OCI-LY1 (cell line): ENCODE measurements around the gene DEXI.

Experiments used
- H2AFZ ChIP-seq: fragments of 200-600 bp; sonication (generic), shearing (Covaris generic); 2 replicates; pipeline ENCODE4 v1.6.0; 2014; ENCODE audit warnings: antibody characterized with exemption, mild to moderate bottlenecking, low read length
- H3F3A ChIP-seq: fragments of 200-600 bp; sonication (generic), shearing (Covaris generic); 2 replicates; pipeline ENCODE4 v1.6.0; 2014; ENCODE audit warnings: mild to moderate bottlenecking, antibody characterized with exemption, low read length, moderate library complexity; ENCODE audit not compliant: insufficient read depth
- H3K27ac ChIP-seq: fragments of 200-600 bp; sonication (generic); 2 replicates; pipeline ENCODE4 v1.5.1; 2014; ENCODE audit warnings: low read length, mixed run types, mild to moderate bottlenecking, low read depth; ENCODE audit not compliant: poor library complexity, severe bottlenecking
- H3K27me3 ChIP-seq: fragments of 200-600 bp; sonication (generic); 2 replicates; pipeline ENCODE4 v1.6.0; 2014; ENCODE audit warnings: antibody characterized with exemption, mild to moderate bottlenecking, low read length, moderate library complexity; ENCODE audit not compliant: insufficient read depth
- H3K36me3 ChIP-seq: fragments of 200-600 bp; sonication (generic); 2 replicates; pipeline ENCODE4 v1.6.1; 2014; ENCODE audit warnings: mild to moderate bottlenecking, antibody characterized with exemption, low read length, moderate library complexity, mixed read lengths; ENCODE audit not compliant: insufficient read depth
- H3K4me1 ChIP-seq: fragments of 200-600 bp; sonication (generic); 2 replicates; pipeline ENCODE4 v1.5.1; 2014; ENCODE audit warnings: mild to moderate bottlenecking, low read length, moderate library complexity; ENCODE audit not compliant: insufficient read depth, severe bottlenecking
- H3K4me2 ChIP-seq: fragments of 200-600 bp; sonication (generic), shearing (Covaris generic); 2 replicates; pipeline ENCODE4 v1.6.1; 2014; ENCODE audit warnings: low read length
- H3K4me3 ChIP-seq: fragments of 200-600 bp; sonication (generic); 2 replicates; pipeline ENCODE4 v1.5.1; 2014; ENCODE audit warnings: low read length, low read depth, mild to moderate bottlenecking, mixed read lengths; ENCODE audit not compliant: poor library complexity, severe bottlenecking
- H3K79me2 ChIP-seq: fragments of 200-600 bp; shearing (Covaris generic); 2 replicates; pipeline ENCODE4 v1.6.1; 2016; ENCODE audit warnings: mixed run types, low read length, mixed read lengths; ENCODE audit not compliant: insufficient read depth
- H3K9ac ChIP-seq: fragments of 200-600 bp; sonication (generic), shearing (Covaris generic); 2 replicates; pipeline ENCODE4 v1.6.1; 2014; ENCODE audit warnings: mild to moderate bottlenecking, low read length, mixed read lengths
- H3K9me2 ChIP-seq: fragments of 200-600 bp; sonication (generic), shearing (Covaris generic); 2 replicates; pipeline ENCODE4 v1.6.1; 2014; ENCODE audit warnings: low read depth, mild to moderate bottlenecking, low read length, mixed read lengths
- H3K9me3 ChIP-seq: fragments of 200-600 bp; shearing (Covaris generic); 2 replicates; pipeline ENCODE4 v1.6.1; 2014; ENCODE audit warnings: low read length, mixed read lengths
- H4K20me1 ChIP-seq: fragments of 200-600 bp; sonication (generic), shearing (Covaris generic); 2 replicates; pipeline ENCODE4 v1.6.0; 2016; ENCODE audit warnings: mild to moderate bottlenecking, low read length; ENCODE audit not compliant: insufficient read depth
- EZH2 ChIP-seq: fragments of 200-600 bp; sonication (generic), shearing (Covaris generic); IDR thresholded peaks from 2 replicates; pipeline ENCODE4 v1.8.0; 2017; ENCODE audit warnings: borderline replicate concordance, mixed run types, mild to moderate bottlenecking, antibody characterized with exemption, low read length, moderate library complexity, mixed read lengths
- TF ChIP-seq, protein P1 (sequence below): fragments of 200-600 bp; sonication (generic), shearing (Covaris generic); IDR thresholded peaks from 2 replicates; pipeline ENCODE4 v1.5.1; 2017; ENCODE audit warnings: mild to moderate bottlenecking, antibody characterized with exemption, low read length, moderate library complexity, mixed read lengths

DEXI gene

DNA sequence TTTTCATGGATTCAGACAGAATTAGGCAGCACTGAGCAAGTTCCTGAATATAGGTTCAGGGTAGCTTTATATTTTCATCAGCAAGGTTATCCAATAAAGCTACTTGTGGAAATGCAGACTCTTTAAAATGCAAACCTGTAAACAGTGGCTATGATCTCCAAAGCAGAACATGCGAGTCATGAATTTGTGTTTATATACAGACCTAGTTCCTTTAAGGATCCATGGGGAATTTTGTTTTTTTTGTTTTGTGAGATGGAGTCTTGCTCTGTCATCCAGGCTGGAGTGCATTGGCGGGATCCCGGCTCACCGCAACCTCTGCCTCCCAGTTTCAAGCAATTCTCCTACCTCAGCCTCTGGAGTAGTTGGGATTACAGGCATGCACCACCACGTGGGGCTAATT is 16.9 kb upstream of the DEXI start:
- Histone ChIP-seq H3F3A (no peaks in the 10 kb centered on the region), H2AFZ (no peak overlapping the region), H3K4me3 (no peak overlapping the region), H3K9me3 (no peaks in the 10 kb centered on the region), H3K9me2 (no peaks in the 10 kb centered on the region), H3K9ac (no peak overlapping the region), H3K27ac (no peak overlapping the region), H4K20me1 (no peaks in the 10 kb centered on the region), H3K36me3 (peaks cover 41% of the 10 kb centered on the region), H3K4me1 (peaks cover 39% of the 10 kb centered on the region), H3K4me2 (no peak overlapping the region), H3K79me2 (0 out of 2 replicates have a peak, but pooled peaks cover 4% of the 10 kb centered on the region), H3K27me3 (no peaks in the 10 kb centered on the region)
- TF ChIP-seq EZH2: no peak
- TF ChIP-seq, protein P1, sequence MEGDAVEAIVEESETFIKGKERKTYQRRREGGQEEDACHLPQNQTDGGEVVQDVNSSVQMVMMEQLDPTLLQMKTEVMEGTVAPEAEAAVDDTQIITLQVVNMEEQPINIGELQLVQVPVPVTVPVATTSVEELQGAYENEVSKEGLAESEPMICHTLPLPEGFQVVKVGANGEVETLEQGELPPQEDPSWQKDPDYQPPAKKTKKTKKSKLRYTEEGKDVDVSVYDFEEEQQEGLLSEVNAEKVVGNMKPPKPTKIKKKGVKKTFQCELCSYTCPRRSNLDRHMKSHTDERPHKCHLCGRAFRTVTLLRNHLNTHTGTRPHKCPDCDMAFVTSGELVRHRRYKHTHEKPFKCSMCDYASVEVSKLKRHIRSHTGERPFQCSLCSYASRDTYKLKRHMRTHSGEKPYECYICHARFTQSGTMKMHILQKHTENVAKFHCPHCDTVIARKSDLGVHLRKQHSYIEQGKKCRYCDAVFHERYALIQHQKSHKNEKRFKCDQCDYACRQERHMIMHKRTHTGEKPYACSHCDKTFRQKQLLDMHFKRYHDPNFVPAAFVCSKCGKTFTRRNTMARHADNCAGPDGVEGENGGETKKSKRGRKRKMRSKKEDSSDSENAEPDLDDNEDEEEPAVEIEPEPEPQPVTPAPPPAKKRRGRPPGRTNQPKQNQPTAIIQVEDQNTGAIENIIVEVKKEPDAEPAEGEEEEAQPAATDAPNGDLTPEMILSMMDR: no peak

DNA sequence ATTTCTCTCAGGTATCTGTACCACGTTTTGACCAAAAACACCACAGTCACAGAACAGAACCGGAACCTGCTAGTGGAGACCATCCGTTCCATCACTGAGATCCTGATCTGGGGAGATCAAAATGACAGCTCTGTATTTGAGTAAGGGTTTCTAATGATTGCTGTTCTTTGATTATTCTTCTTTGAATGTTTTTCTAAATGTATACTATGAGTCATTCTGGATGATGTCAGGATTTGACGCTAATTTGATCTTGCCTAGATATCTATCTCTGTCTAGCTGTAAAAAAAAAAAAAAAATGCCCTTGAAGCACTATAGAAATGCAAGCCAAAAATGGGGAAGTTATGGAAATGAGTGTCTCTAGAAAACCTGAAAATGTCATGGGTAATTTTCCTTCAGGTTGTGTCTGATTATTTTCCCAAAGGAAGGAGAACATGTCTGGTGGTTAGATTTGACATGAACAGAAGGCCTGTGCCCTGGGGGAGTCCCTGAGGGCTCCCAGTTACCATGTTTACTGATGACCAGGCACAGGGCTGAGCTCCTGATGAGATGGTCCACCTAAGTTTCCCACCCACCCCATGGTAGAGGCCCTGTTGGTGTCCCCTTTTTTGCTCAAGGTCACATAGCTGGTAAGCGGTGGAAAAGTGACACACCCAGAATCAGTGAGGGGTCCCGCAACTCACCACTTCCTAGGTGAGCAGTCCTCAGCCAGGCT is 15.7 kb upstream of the DEXI start:
- no peaks in the 10 kb centered on the region for H3F3A ChIP-seq
- H4K20me1 ChIP-seq: no peaks in the 10 kb centered on the region
- H3K79me2 ChIP-seq: 0 out of 2 replicates have a peak, but pooled peaks cover 4% of the 10 kb centered on the region
- no peaks in the 10 kb centered on the region for H3K9me3 ChIP-seq
- H3K9me2 ChIP-seq: no peaks in the 10 kb centered on the region
- no peak overlapping the region for H2AFZ ChIP-seq
- H3K27me3 ChIP-seq: no peaks in the 10 kb centered on the region
- no peak overlapping the region for H3K9ac ChIP-seq
- TF ChIP-seq, protein P1: no peak
- TF ChIP-seq EZH2: no peak
- no peak overlapping the region for H3K4me3 ChIP-seq
- no peak overlapping the region for H3K27ac ChIP-seq
- H3K4me1 ChIP-seq: peaks cover 47% of the 10 kb centered on the region
- no peak overlapping the region for H3K4me2 ChIP-seq
- H3K36me3 ChIP-seq: peaks cover 32% of the 10 kb centered on the region

DNA sequence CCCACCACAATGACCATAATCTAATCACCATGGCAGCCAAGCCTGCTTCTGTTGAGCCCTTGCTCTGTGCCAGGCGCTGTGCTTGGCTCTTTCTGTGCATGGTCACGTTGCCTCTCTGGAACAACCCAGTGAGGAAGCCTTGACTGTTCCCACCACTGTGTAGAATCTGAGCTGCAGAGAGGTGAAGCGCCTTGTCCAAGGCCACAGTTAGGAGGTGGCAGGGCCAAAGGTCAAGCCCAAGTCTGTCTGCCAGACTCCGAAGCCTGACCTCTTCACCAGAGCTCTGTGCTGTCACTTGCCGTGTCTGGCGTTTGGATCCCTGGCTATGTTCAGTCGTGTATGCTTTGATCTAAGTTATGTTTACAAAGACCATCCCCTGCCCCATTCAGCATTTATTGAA is 12.6 kb upstream of the DEXI start:
- peak overlapping the region; percentile 37; the same call in 1 of the 2 replicates for H3K4me2 ChIP-seq

More for the DNA sequence above, 12.6 kb upstream of the DEXI start:
- no peaks in the 10 kb centered on the region for H3K27me3 ChIP-seq
- H3F3A ChIP-seq: no peaks in the 10 kb centered on the region
- no peak overlapping the region for H3K27ac ChIP-seq
- H3K36me3 ChIP-seq: peaks cover 18% of the 10 kb centered on the region; the same call in 1 of the 2 replicates
- no peak overlapping the region for H3K9ac ChIP-seq
- no peak for TF ChIP-seq EZH2
- TF ChIP-seq, protein P1: no peak
- no peaks in the 10 kb centered on the region for H3K9me2 ChIP-seq
- H2AFZ ChIP-seq: no peak overlapping the region
- H4K20me1 ChIP-seq: no peaks in the 10 kb centered on the region
- H3K79me2 ChIP-seq: peaks cover 10% of the 10 kb centered on the region; the same call in 1 of the 2 replicates
- H3K4me3 ChIP-seq: no peak overlapping the region
- no peaks in the 10 kb centered on the region for H3K9me3 ChIP-seq
- H3K4me1 ChIP-seq: peaks cover 59% of the 10 kb centered on the region
